Panc1 (cell line): ENCODE measurements around the gene GAS7.

Source experiments
- CTCF ChIP-seq: fragments of 450-650 bp; IDR thresholded peaks from 2 replicates; pipeline ENCODE4 v1.5.1; 2017; ENCODE audit warnings: mild to moderate bottlenecking
- POLR2AphosphoS5 ChIP-seq: IDR thresholded peaks from 2 replicates; pipeline ENCODE4 v1.6.1; 2012; ENCODE audit warnings: mild to moderate bottlenecking, low read depth, low read length, moderate library complexity

GRCh38 chr17:9951803-9952202, 246.6 kb downstream of the GAS7 start:
- TF ChIP-seq POLR2AphosphoS5 (no peak), CTCF (no peak)
